LoVo (cell line): ENCODE data around the gene DNAJB11.
"Not testable (repeated sequence)": the region's sequence is repeated elsewhere in the genome, so short reads cannot be mapped to it uniquely, and the experiment has no call there.

ENCODE experiments used
- DNase-seq: peaks from one replicate; pipeline ENCODE4 v3.0.0-alpha.2; 2016; ENCODE audit warnings: low spot score

The DNAJB11 gene

DNA sequence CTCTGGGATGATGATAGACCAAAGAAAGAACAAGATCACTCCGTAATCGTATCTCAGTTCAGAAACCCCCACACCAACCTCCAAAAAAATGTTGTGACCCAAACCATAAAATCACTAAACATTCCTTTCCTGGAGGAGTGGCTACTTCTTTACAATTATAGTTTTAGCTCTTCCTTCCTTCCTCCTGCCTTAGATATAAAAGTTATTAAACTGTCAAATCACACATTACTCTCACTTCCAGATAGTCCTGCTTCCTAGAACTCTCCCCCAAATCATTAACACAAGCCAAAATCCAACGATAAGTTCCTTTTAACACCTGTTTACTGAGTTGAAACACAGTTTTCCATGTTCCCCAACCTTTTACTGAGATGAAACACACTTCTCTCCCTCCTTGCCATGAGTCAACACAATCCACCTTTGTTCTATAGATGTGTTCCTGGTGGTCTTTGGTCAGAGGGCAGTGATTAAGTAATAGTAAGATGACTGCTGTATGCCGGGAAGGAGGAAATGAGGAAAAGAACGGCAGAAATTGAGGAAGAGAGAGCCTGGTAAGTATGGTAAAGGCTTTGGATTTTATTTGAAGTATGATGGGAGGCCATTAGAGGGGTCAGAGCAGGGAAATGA, 18.0 kb upstream of the DNAJB11 start:
- no peak for DNase-seq

DNA sequence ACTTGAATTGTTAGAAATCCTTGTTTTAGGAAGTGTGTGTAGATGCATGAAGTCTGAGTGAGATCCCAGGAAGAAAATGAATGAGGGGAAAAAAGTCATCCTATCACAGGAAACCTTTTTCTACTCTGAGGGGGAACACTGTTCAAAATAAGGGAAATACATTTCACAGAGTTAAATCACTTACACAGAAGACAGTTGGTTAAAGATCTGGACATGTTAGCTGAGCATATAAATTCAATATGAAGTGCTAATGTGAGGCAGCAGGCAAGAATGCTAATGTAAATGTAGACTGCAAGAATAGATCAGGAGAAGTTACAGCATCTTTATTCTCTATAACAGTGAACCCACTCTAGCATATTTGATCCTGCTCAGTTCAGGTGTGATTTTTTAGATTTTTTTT, 5.9 kb upstream of the DNAJB11 start:
- DNase-seq, result no peak

- no peak for DNase-seq
These were observed 3.8 kb upstream of the DNAJB11 start for GRCh38 chr3:186566772-186567071.

- peak; percentile 88 for DNase-seq
These were observed 3.2 kb upstream of the DNAJB11 start, which contains the start of gene TBCCD1 for GRCh38 chr3:186567072-186567921. TSS of gene TBCCD1 (minus strand) at chr3:186567339. CDS start at chr3:186564329, 3,010 bp downstream.

GRCh38 chr3:186569361-186569760, 1.2 kb upstream of the DNAJB11 start:
- not testable (repeated sequence) for DNase-seq

GRCh38 chr3:186569779-186570095, 783 bp upstream of the DNAJB11 start:
- DNase-seq, result no peak

DNA sequence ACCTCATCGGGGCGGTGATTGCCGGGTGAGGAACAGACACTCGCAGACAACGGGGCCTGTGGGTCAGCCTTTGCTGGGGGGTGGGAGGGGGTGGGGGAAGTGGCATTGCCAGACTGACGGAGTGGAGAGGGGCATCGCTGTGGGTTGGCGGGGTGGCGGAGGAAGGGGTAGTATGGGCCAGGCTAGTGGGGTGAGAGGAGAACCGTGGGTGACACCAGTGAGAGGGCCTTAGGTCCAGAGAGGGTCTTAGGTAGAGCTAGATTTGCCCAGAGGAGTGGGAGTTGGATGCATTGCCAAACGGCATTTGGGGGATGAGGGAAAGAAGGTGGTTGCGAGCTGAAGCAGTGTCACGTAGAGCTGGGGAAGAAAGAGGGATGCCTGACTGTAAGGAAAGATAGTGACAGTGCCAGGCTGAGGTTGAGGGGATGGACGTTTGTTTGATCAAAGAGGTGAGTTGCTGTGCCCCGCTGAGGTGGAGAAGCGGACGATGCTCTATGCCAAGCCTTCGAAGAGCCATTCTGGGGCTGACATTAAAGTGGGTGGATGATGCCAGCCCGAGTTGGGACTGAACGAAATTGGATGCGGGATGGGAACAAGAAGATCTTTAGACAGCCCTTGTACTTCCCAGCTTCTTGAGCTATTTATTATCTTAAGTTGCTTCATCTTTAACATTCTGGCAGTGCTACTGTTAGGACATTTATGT, 572 bp downstream of the DNAJB11 start:
- DNase-seq, result no peak

GRCh38 chr3:186571644-186572013, 1.1 kb downstream of the DNAJB11 start:
- no peak for DNase-seq

DNA sequence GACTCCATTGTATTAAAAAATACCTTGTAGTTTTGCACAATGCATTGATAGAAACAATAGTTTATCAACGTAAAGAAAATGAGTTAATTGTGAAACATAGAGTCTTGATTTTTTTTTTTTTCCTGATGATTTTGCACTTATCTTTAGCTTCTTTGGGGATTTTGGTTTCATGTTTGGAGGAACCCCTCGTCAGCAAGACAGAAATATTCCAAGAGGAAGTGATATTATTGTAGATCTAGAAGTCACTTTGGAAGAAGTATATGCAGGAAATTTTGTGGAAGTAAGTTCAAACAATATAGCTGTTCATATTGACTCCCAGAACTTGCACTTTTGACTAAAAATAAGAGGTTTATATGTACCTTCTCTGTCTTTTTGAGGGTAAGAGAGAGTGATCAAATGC, 7.0 kb downstream of the DNAJB11 start:
- no peak for DNase-seq

GRCh38 chr3:186580785-186581184, 10.3 kb downstream of the DNAJB11 start:
- DNase-seq, result no peak

DNA sequence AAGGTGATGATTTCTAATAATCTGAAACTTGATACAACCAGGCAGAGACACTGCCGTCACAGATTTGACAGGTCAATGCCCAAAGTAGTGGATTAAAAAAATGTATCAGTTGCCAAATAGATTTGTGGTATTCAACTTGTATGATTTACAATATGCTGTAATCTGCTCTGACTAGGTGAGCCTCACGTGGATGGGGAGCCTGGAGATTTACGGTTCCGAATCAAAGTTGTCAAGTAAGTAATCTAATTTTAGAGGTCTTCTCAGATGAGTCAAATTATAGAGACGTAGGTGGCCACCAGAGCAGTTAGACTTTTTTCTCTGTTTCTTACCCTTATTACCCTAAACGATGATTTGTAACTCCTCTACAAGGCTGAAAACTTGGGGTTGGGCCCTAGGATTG, 12.0 kb downstream of the DNAJB11 start:
- DNase-seq, result no peak

DNA sequence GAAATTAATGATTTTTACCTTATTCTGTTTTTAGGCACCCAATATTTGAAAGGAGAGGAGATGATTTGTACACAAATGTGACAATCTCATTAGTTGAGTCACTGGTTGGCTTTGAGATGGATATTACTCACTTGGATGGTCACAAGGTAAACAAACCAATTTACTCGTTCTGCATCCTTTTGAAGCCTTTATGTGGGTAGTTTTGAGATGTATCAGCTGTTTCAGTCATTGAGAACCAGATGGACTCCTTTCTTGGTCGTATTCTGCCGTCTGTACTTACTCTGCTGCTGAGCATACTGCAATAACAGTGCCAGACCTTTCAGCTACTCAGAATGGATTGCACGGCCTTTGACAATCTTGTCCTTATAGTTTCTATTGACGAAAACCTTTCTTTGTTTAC, 13.3 kb downstream of the DNAJB11 start:
- DNase-seq, result no peak

DNA sequence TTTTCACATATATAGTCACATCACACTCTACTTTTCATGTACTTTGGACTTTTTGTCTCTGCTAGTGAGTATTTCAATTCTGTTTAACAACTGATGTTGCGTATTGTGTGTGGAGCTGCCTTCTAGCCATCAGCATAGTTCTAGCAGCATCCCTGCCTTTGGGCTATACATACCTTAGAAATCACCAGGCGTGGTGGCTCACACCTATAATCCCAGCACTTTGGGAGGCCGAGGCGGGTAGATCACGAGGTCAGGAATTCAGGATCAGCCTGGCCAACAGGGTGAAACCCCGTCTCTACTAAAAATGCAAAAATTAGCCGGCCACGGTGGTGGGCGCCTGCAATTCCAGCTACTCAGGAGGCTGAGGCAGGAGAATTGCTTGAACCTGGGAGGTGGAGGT, 15.7 kb downstream of the DNAJB11 start:
- not testable (repeated sequence) for DNase-seq

GRCh38 chr3:186587183-186587582, 16.7 kb downstream of the DNAJB11 start:
- DNase-seq, result no peak

DNA sequence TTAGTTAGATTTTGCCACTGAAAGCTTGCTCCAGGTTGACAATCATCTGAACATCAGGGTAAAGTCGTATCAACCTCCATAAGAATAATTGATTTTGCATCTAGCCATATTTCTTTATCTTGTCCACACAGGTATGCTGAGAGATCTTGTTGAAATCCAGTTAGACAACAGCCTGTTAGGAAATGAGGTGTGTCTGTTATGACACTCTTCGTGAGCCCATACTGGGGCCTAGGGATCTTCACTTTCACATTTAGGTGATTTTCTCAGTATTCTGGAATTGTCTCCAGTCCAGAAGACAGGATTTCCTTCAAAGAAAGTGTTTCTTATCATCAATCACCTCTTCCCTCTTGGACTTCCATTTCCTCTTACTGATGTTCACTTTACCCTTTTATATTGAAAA, 18.1 kb downstream of the DNAJB11 start:
- peak; percentile 56 for DNase-seq

- no peak for DNase-seq
These were observed 18.6 kb downstream of the DNAJB11 start for GRCh38 chr3:186589121-186589520.

DNA sequence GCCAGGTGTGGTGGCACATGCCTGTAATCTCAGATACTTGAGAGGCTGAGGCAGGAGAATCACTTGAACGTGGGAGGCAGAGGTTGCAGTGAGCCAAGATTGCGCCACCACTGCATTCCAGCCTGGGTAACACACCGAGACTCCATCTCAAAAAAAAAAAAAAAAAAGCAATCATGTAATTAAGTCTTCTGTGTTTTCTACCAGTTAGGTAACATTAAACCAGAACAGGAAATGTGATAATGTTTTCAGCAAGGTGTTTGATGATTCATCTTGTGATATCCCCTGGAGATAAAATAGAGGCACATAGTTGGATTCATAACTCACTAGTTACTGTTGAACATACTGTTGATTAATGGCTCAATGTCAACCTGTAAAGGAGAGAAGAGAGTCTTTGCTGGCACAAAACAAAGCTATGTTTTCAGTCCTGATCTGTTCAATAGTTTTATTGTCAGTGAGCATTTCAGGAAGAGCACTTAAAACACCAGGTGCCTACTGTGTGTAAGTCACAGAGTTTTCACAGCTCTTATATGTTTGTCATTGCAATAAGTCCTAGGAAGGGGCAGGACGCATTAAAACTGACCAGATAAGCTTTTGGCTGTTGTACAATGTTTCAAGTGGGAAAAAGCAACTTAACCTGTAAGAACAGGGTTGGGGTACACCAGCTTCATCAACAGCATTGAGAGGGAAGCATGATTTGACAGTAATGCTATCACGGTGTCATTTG, 19.5 kb downstream of the DNAJB11 start:
- DNase-seq, result peak; percentile 71

- no peak for DNase-seq
These were observed 20.2 kb downstream of the DNAJB11 start for GRCh38 chr3:186590580-186591295.

- DNase-seq, result no peak
These were observed 22.2 kb downstream of the DNAJB11 start for GRCh38 chr3:186592682-186593081.

- DNase-seq, result no peak
These were observed 23.3 kb downstream of the DNAJB11 start for GRCh38 chr3:186593862-186594261.

DNA sequence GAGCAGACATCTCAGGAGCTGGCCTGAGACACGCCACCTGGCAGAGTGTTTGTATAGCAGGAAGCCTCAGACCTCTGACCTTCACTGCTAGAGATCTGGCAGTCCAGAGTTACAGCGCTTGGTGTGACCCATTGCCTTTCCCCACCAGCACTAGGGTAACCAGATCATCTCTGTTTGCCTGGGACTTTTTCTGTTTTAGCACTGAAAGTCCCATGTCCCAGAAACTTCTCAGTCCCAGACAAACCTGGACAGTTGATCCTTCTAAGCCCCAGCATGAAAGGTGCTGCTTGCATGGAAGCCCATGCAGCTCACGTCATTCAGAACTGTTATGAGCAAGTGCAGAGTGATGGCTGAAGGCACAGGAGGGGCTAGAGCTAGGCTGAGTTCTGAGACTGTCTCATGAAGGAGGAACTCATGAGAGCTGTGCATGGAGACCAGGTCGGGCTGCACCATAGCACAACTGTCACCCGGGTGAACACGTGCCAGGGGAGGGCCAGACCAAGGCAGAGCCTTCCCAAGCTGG, 24.1 kb downstream of the DNAJB11 start:
- DNase-seq, result no peak
